Prostate gland (tissue), 2 donors: ENCODE results near the gene DOP1A.

Experiments
- CTCF ChIP-seq, 4 experiments: fragments of 200-600 bp in 2 of 4; fragments of 450-650 bp in 2 of 4; sonication (generic) in 2 of 4; IDR thresholded peaks; 1 replicate in 3 of 4; 2 replicates in 1 of 4; pipeline ENCODE4 v1.5.1; 2016 to 2019; ENCODE audit warnings: antibody characterized with exemption in 4 of 4, mild to moderate bottlenecking in 2 of 4, moderate library complexity in 2 of 4
- POLR2A ChIP-seq: fragments of 450-650 bp; IDR thresholded peaks from one replicate; pipeline ENCODE4 v1.6.1; 2016; ENCODE audit warnings: antibody characterized with exemption, mild to moderate bottlenecking
- POLR2AphosphoS5 ChIP-seq: sonication (generic); formaldehyde crosslinking; IDR thresholded peaks from one replicate; pipeline ENCODE4 v1.6.1; 2017; ENCODE audit warnings: antibody characterized with exemption

- TF ChIP-seq CTCF (IDR thresholded peaks at IDR 0.05) (no peak), POLR2A (no peak), POLR2AphosphoS5 (no peak)
These were observed 29.2 kb upstream of the DOP1A start for GRCh38 chr6:83038246-83038645.
